A549 (cell line): ENCODE results near the gene NCAPD3. TPM values are rescaled to one million over a fixed set of nuclear protein-coding genes. Genes with fewer than 3 reads are reported as not detected.

Experiments
- ATAC-seq, 2 experiments: fragments of 200-7000 bp in 1 of 2; fragments of >200 bp in 1 of 2; cut with Nextera tagmentation in 1 of 2; cut with Tn5 transposase in 1 of 2; 3 replicates each; pipeline versions ENCODE4 v1.8.0 to v1.9.1; 2018 to 2020; ENCODE audit warnings: mild to moderate bottlenecking in 1 of 2, moderate library complexity in 1 of 2
- CTCF ChIA-PET: fragments of 300-600 bp; sonication (Branson Sonifier 250); formaldehyde crosslinking; extraction: SDS; loops from one replicate; lab custom pipeline; 2021; ENCODE audit warnings: antibody characterized with exemption, inconsistent platforms; lab: Yijun Ruan, JAX
- POLR2A ChIA-PET: fragments of 350-600 bp; formaldehyde crosslinking; extraction: SDS; loops from one replicate; lab custom pipeline; 2021; ENCODE audit warnings: antibody characterized with exemption, inconsistent platforms; lab: Yijun Ruan, JAX
- DNase-seq, 2 experiments: peaks; one replicate each; pipeline versions ENCODE4 v3.0.0 to v3.0.0-alpha.2; 2011 to 2016; ENCODE audit warnings: low read depth in 1 of 2, low spot score in 1 of 2
- FAIRE-seq: peaks from 2 replicates; lab custom pipeline; 2011; peaks lifted over from hg19 to GRCh38; lab: Jason Lieb, UNC
- H3K27ac ChIP-seq, 2 experiments: fragments of >200 bp; sonication (Bioruptor Twin); formaldehyde crosslinking; 3 replicates each; pipeline ENCODE4 v1.5.1; 2016 to 2017
- H3K4me1 ChIP-seq: fragments of >200 bp; sonication (Bioruptor Twin); formaldehyde crosslinking; 3 replicates; pipeline ENCODE4 v1.6.1; 2016
- H3K4me2 ChIP-seq: fragments of >200 bp; sonication (Bioruptor Twin); formaldehyde crosslinking; 3 replicates; pipeline ENCODE4 v1.6.1; 2016
- H3K4me3 ChIP-seq: fragments of >200 bp; sonication (Bioruptor Twin); formaldehyde crosslinking; 3 replicates; pipeline ENCODE4 v1.5.1; 2016
- H3K9me3 ChIP-seq: fragments of >200 bp; sonication (Bioruptor Twin); formaldehyde crosslinking; 3 replicates; pipeline ENCODE4 v1.6.1; 2016
- ATOH8 ChIP-seq: fragments of 250-450 bp; sonication (Bioruptor Pico); IDR thresholded peaks from 2 replicates; pipeline ENCODE4 v1.5.0; 2020; ENCODE audit warnings: low read depth, mild to moderate bottlenecking, moderate library complexity
- CBX2 ChIP-seq: fragments of 200-600 bp; sonication (generic); IDR thresholded peaks from 2 replicates; pipeline ENCODE4 v1.6.1; 2016; ENCODE audit warnings: low read depth, mild to moderate bottlenecking, borderline replicate concordance
- CBX8 ChIP-seq: fragments of 200-600 bp; sonication (generic); IDR thresholded peaks from 2 replicates; pipeline ENCODE4 v1.6.1; 2016
- CEBPB ChIP-seq, 2 experiments: fragments of >200 bp in 1 of 2; sonication (Bioruptor Twin) in 1 of 2; formaldehyde crosslinking in 1 of 2; IDR thresholded peaks; 2 replicates each; pipeline ENCODE4 v1.6.1; 2012 to 2016
- E2F6 ChIP-seq: IDR thresholded peaks from 2 replicates; pipeline ENCODE4 v1.6.1; 2012; ENCODE audit warnings: low read depth, borderline replicate concordance
- ELK1 ChIP-seq: fragments of 150-350 bp; IDR thresholded peaks from 2 replicates; pipeline ENCODE4 v1.6.1; 2014; ENCODE audit warnings: low read depth, mild to moderate bottlenecking, low read length
- ESRRA ChIP-seq: fragments of 150-350 bp; IDR thresholded peaks from 2 replicates; pipeline ENCODE4 v1.6.1; 2014; ENCODE audit warnings: mild to moderate bottlenecking, low read length, borderline replicate concordance
- FOSB ChIP-seq: fragments of 250-450 bp; sonication (Bioruptor Pico); IDR thresholded peaks from 2 replicates; pipeline ENCODE4 v1.5.0; 2020; ENCODE audit warnings: mild to moderate bottlenecking, moderate library complexity
- HDAC2 ChIP-seq: fragments of 200-600 bp; sonication (generic); IDR thresholded peaks from 2 replicates; pipeline ENCODE4 v1.6.1; 2016
- HOXB13 ChIP-seq: fragments of 250-450 bp; sonication (Bioruptor Pico); IDR thresholded peaks from 2 replicates; pipeline ENCODE4 v1.5.0; 2020; ENCODE audit warnings: low read depth, mild to moderate bottlenecking, moderate library complexity
- JUN ChIP-seq, 2 experiments: fragments of >200 bp; sonication (Bioruptor Twin); formaldehyde crosslinking; IDR thresholded peaks; 2 replicates in 1 of 2; 3 replicates in 1 of 2; pipeline ENCODE4 v1.6.1; 2016 to 2017
- JUNB ChIP-seq: fragments of >200 bp; sonication (Bioruptor Twin); formaldehyde crosslinking; IDR thresholded peaks from 2 replicates; pipeline ENCODE4 v1.6.1; 2016
- KDM1A ChIP-seq: fragments of 200-600 bp; sonication (generic); IDR thresholded peaks from 2 replicates; pipeline ENCODE4 v1.6.1; 2016; ENCODE audit warnings: low read depth, mild to moderate bottlenecking
- MAFK ChIP-seq: fragments of 450-650 bp; IDR thresholded peaks from 2 replicates; pipeline ENCODE4 v1.6.1; 2014; ENCODE audit not compliant: partially characterized antibody
- NFE2L2 ChIP-seq: fragments of 150-350 bp; conservative IDR thresholded peaks from 2 replicates; pipeline ENCODE4 v1.6.1; 2014; ENCODE audit warnings: low read length
- NPAS2 ChIP-seq: fragments of 250-450 bp; sonication (Bioruptor Pico); IDR thresholded peaks from 2 replicates; pipeline ENCODE4 v1.8.0; 2022; ENCODE audit warnings: mild to moderate bottlenecking, moderate library complexity, borderline replicate concordance
- NR3C1 ChIP-seq: fragments of >200 bp; sonication (Bioruptor Twin); formaldehyde crosslinking; IDR thresholded peaks from 3 replicates; pipeline ENCODE4 v1.6.1; 2017
- PHF8 ChIP-seq: fragments of 200-600 bp; sonication (generic); IDR thresholded peaks from 2 replicates; pipeline ENCODE4 v1.6.1; 2016; ENCODE audit warnings: low read depth, mild to moderate bottlenecking, antibody characterized with exemption, moderate library complexity, borderline replicate concordance
- RAD21 ChIP-seq, 2 experiments: fragments of >200 bp in 1 of 2; sonication (Bioruptor Twin) in 1 of 2; formaldehyde crosslinking in 1 of 2; IDR thresholded peaks in 1 of 2; conservative IDR thresholded peaks in 1 of 2; 2 replicates in 1 of 2; 3 replicates in 1 of 2; pipeline ENCODE4 v1.6.1; 2012 to 2018; ENCODE audit warnings: inconsistent platforms in 1 of 2
- RCOR1 ChIP-seq: fragments of 150-350 bp; IDR thresholded peaks from 2 replicates; pipeline ENCODE4 v1.6.1; 2014; ENCODE audit warnings: antibody characterized with exemption, low read length, low read depth
- REST ChIP-seq: fragments of 200-600 bp; sonication (generic); IDR thresholded peaks from 2 replicates; pipeline ENCODE4 v1.6.1; 2016; ENCODE audit warnings: antibody characterized with exemption, mild to moderate bottlenecking, moderate library complexity
- RNF2 ChIP-seq: fragments of 200-600 bp; sonication (generic); IDR thresholded peaks from 2 replicates; pipeline ENCODE4 v1.6.1; 2016; ENCODE audit warnings: low read depth, mild to moderate bottlenecking, antibody characterized with exemption, moderate library complexity, borderline replicate concordance
- SMC3 ChIP-seq: fragments of >200 bp; sonication (Bioruptor Twin); formaldehyde crosslinking; IDR thresholded peaks from 3 replicates; pipeline ENCODE4 v1.6.1; 2018; ENCODE audit warnings: inconsistent platforms
- TFCP2L1 ChIP-seq: fragments of 250-450 bp; sonication (Bioruptor Pico); IDR thresholded peaks from 2 replicates; pipeline ENCODE4 v1.5.0; 2021; ENCODE audit warnings: mild to moderate bottlenecking
- TP53 ChIP-seq: fragments of 250-450 bp; sonication (Bioruptor Pico); IDR thresholded peaks from 2 replicates; pipeline ENCODE4 v1.5.0; 2021; ENCODE audit warnings: mild to moderate bottlenecking, moderate library complexity
- USF2 ChIP-seq: fragments of 450-650 bp; IDR thresholded peaks from 2 replicates; pipeline ENCODE4 v1.6.1; 2014; ENCODE audit warnings: antibody characterized with exemption
- ZC3H11A ChIP-seq: fragments of 450-650 bp; IDR thresholded peaks from 2 replicates; pipeline ENCODE4 v1.6.1; 2014; ENCODE audit warnings: antibody characterized with exemption, mild to moderate bottlenecking
- ZFP36 ChIP-seq: fragments of 450-650 bp; IDR thresholded peaks from 2 replicates; pipeline ENCODE4 v1.6.1; 2014; ENCODE audit warnings: borderline replicate concordance; ENCODE audit not compliant: partially characterized antibody
- WGBS: methylation state at CpG from one replicate; pipeline ENCODE4 v1.1.6; 2017; ENCODE audit errors: missing lambda C conversion rate; 5-methylcytosine and 5-hydroxymethylcytosine counted together
- polyA plus RNA-seq, 4 experiments: library from polyadenylated mRNA; depleted of rRNA in 3 of 4; stranded (reverse); fragments of >200 nt; fragmentation: RNase III in 1 of 4; extraction: RNeasy Plus Mini Kit Qiagen cat#74134 plus additional on column Dnase treatment in 1 of 4; gene quantifications; 2 replicates in 3 of 4; 3 replicates in 1 of 4; pipeline ENCODE4 v1.2.3, GENCODE V29; 2011 to 2017
- TF ChIP-seq, protein P1 (sequence below): fragments of >200 bp; sonication (Bioruptor Twin); formaldehyde crosslinking; IDR thresholded peaks from 3 replicates; pipeline ENCODE4 v1.5.1; 2016

NCAPD3 gene
- polyA plus RNA-seq, 2 of the 4 experiments (the other 2 are of a cell fraction), result 26.6 to 36.0 TPM

DNA sequence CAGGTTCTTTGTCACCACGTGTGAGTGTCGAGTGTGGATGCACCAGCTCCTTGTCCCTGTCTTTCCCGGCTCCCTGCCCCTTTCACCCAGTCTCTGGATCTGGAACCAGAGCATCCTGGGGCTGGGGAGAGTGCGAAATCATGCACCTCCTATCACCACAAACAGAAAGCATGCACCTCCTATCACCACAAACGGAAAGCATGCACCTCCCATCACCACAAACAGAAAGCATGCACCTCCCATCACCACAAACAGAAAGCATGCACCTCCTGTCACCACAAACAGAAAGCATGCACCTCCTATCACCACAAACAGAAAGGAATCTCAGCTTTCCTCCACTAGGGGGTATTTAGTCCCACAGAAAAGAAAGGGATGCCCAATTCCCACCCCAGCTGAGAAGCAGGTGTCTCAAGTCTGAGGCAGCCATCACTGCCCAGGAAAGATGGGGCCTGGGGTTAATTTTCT lies 46.5 kb upstream of the NCAPD3 start:
- Histone ChIP-seq H3K27ac (no peak overlapping the region), H3K9me3 (no peaks in the 10 kb centered on the region), H3K4me3 (no peak overlapping the region), H3K4me1 (0 out of 3 replicates have a peak, but pooled peaks cover under 1% of the 10 kb centered on the region), H3K4me2 (no peak overlapping the region)
- peak; percentile 54 to 79; a peak in 3 of 6 replicates for ATAC-seq
- CTCF ChIA-PET, result interaction anchor here (0.9 kb wide), 1 partner anchor 9 kb away, joined by 3 read pairs; no protein-coding TSS in a partner anchor
- no peak for TF ChIP-seq HOXB13
- no peak for TF ChIP-seq TP53
- TF ChIP-seq TFCP2L1, result no peak
- TF ChIP-seq RCOR1, result no peak
- no peak for TF ChIP-seq MAFK
- TF ChIP-seq RNF2, result no peak
- no peak for TF ChIP-seq ZC3H11A
- TF ChIP-seq ESRRA, result no peak
- no peak for TF ChIP-seq REST
- TF ChIP-seq NFE2L2, result no peak
- no peak for TF ChIP-seq CBX8
- TF ChIP-seq CEBPB (IDR thresholded peaks at IDR 0.05), result no peak
- TF ChIP-seq, all 56 proteins: peak for 0
- peak in 1 of 2 experiments; percentile 31 for DNase-seq
- POLR2A ChIA-PET, result no interaction called here
- 10% methylated on average over 3 of the region's 5 CpGs for WGBS
- no peak for FAIRE-seq

DNA sequence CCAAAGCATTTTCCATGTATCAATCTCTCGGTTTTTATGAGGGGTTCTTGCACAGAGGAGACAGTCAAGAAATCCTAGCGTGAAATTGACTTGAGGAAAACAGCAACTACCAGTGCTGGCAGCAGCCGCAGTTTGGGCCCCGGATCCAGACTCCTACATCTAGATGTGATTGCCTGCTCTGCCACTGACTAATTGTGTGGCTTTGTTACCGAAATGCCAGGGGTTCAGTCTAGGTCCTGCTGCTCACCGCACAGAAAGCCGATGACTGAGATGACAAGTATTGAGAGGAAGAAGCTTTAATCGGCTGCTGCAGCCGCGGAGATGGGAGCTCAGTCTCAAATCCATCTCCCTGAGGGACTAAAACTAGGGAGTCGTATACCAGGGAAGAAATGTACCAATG lies 44.2 kb upstream of the NCAPD3 start:
- POLR2A ChIA-PET, result no interaction called here
- FAIRE-seq (no peak), DNase-seq (no peak), ATAC-seq (no peak)
- CTCF ChIA-PET, result no interaction called here
- H3K9me3 ChIP-seq, result no peaks in the 10 kb centered on the region
- H3K27ac ChIP-seq, result no peak overlapping the region
- no peaks in the 10 kb centered on the region for H3K4me1 ChIP-seq
- no peak for TF ChIP-seq JUN (IDR thresholded peaks at IDR 0.05)
- no peak for TF ChIP-seq USF2
- no peak for TF ChIP-seq ZFP36
- TF ChIP-seq TFCP2L1, result no peak
- TF ChIP-seq CBX2, result no peak
- TF ChIP-seq, protein P1, sequence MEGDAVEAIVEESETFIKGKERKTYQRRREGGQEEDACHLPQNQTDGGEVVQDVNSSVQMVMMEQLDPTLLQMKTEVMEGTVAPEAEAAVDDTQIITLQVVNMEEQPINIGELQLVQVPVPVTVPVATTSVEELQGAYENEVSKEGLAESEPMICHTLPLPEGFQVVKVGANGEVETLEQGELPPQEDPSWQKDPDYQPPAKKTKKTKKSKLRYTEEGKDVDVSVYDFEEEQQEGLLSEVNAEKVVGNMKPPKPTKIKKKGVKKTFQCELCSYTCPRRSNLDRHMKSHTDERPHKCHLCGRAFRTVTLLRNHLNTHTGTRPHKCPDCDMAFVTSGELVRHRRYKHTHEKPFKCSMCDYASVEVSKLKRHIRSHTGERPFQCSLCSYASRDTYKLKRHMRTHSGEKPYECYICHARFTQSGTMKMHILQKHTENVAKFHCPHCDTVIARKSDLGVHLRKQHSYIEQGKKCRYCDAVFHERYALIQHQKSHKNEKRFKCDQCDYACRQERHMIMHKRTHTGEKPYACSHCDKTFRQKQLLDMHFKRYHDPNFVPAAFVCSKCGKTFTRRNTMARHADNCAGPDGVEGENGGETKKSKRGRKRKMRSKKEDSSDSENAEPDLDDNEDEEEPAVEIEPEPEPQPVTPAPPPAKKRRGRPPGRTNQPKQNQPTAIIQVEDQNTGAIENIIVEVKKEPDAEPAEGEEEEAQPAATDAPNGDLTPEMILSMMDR, result no peak
- no peak for TF ChIP-seq CEBPB (IDR thresholded peaks at IDR 0.05)
- TF ChIP-seq ATOH8, result no peak
- no peak for TF ChIP-seq SMC3
- no peak for TF ChIP-seq E2F6
- no peak for TF ChIP-seq ELK1
- no peak for TF ChIP-seq PHF8
- no peak for TF ChIP-seq NR3C1
- TF ChIP-seq HDAC2, result no peak
- TF ChIP-seq JUNB, result no peak
- TF ChIP-seq FOSB (CRISPR knock-in tag), result no peak
- no peak for TF ChIP-seq RAD21 (conservative IDR thresholded peaks at IDR 0.05 in 1 of 2, IDR thresholded peaks at IDR 0.05 in 1 of 2)
- TF ChIP-seq KDM1A, result no peak
- no peak for TF ChIP-seq NPAS2 (CRISPR knock-in tag)
- WGBS, result 79% methylated on average over 11 of the region's 11 CpGs
- no peak overlapping the region for H3K4me2 ChIP-seq
- H3K4me3 ChIP-seq, result no peak overlapping the region
